HG03025 (cell line): Measurements from ENCODE around the gene TNNT3.
"Not testable (repeated sequence)": the region's sequence is repeated elsewhere in the genome, so short reads cannot be mapped to it uniquely, and the experiment has no call there.

Experiments
- ATAC-seq: cut with Tn5 transposase; IDR thresholded peaks from one replicate; pipeline ENCODE4 v1.9.1; 2021; ENCODE audit warnings: mild to moderate bottlenecking, moderate library complexity; ENCODE audit not compliant: unreplicated experiment, low FRiP score

TNNT3 gene

DNA sequence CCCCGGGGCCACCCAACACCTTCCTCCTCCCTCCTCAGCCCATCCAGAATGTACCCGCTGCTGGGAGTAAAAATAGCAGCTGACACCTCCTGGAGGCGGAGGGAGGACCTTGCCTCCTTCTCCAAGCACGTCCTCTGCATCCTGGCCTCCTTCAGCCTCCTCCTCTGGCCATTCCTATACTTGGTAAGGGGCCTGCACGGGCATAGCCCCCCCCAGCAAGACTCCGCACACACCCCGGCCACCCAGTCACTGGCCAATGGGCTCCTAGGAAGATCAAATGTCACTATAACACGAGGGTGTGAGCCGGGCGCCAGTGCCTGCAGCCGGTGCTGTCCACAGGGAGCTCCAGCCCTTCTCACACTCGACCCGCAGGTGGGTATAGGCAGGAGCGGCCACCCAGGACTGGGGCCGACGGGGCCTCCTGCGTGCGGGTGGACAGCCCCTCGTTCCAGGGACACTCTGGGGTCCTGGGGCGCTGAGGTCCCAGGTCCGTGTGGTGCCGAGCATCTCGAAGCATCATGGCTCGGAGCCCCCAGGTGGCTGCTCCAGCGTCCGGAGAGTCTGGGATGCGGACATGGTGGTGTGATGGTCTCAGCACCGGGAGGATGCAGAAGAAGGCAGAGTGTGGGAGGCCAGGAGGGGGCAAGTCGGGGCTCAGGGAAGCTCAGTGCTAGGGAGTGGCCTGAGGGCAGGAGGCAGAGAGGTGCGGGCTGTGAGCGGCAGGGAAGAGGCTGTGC lies at the start of gene TNNT3:
Gene TNNT3 (plus strand): TSS at position 313 of the 737 bp plus-strand sequence. CDS start 3,172 bp downstream, outside the sequence.
- ATAC-seq, result no peak

DNA sequence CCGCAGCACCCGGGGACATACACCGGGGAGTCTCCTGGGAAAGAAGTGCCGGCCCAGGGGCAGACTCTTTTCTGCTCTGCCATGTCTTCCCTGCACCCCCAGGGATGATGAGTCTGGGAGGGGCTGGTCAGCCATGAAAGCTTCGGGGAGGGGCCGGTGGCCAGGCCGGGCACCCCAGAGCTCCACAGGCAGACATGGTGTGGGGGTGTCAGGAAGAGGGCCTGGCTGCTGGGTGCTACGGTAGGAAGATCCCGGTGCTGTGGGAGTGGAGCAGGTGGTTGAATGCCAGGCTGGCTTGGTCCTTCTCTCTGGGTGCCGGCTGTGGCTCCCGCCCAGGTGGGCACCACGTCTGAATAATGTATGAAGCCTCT lies 49.2 kb upstream of the TNNT3 start:
- ATAC-seq, result no peak

DNA sequence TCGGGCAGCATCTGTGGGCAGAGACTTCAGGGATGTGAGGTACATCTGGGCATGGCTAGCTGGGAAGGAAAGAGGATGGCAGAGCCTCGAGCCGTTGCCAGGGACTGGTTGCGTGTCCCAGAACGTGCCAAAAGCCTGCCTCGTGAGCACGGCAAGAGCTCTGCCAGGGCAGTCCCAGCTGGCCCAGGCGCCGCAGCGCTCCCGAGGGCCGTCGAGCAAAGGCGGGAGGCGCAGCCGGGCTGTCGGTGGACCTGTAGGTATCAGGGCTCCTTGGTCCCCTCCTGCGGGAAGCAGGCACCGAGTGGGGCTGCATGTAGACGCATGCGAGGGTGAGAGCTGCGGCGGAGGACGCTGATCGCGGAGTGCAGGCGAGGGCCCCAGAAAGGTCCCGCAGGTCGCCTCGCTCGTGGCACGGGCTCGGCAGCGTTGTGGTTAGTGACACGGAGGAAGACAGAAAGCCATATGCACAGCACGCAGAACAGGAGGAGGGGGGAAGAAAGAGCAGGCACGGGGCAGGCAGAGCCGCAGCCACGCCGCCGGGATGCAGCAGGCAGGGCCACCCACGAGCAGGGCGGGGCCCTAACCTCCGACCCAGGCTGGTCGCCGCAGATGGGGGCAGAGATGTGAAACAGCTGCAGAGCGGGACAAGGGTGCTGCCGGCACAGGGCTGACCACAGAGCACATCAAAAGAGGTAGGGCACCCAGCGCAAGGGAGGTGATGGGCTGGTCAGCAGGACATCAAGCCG lies 48.6 kb upstream of the TNNT3 start:
- no peak for ATAC-seq

DNA sequence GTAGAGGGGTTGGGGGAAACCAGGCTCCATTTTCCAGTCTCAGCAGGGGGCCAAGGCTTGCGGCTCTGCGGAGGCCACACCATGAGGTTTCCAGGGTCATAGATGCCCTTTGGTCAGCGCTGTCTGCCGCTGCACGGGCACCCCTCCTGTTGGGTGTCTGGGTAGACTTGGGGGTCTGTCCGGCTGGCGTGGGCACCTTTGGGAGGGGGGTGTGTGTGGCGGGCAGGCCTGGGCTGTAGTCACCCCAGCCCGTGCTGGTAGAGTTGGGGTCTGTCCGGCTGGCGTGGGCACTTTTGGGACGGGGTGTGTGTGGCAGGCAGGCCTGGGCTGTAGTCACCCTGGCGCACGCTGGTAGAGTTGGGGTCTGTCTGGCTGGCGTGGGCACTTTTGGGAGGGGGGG lies 48.0 kb upstream of the TNNT3 start:
- no peak for ATAC-seq

DNA sequence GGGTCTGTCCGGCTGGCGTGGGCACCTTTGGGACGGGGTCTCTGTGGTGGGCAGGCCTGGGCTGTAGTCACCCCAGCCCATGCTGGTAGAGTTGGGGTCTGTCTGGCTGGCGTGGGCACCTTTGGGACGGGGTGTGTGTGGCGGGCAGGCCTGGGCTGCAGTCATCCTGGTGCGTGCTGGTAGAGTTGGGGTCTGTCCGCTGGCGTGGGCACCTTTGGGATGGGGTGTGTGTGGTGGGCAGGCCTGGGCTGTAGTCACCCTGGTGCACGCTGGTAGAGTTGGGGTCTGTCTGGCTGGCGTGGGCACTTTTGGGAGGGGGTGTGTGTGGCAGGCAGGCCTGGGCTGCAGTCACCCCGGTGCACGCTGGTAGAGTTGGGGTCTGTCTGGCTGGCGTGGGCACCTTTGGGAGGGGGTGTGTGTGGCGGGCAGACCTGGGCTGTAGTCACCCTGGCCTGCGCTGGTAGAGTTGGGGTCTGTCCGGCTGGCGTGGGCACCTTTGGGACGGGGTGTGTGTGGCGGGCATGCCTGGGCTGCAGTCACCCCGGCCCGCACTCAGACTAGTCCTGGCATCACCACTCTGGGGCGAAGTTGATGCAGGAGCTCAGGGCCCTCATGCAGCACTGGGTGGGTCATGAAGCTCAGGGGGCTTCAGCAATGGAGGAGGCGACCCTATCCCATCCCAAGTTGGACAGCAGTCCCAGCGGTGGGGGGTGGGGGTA lies 47.1 kb upstream of the TNNT3 start:
- no peak for ATAC-seq

DNA sequence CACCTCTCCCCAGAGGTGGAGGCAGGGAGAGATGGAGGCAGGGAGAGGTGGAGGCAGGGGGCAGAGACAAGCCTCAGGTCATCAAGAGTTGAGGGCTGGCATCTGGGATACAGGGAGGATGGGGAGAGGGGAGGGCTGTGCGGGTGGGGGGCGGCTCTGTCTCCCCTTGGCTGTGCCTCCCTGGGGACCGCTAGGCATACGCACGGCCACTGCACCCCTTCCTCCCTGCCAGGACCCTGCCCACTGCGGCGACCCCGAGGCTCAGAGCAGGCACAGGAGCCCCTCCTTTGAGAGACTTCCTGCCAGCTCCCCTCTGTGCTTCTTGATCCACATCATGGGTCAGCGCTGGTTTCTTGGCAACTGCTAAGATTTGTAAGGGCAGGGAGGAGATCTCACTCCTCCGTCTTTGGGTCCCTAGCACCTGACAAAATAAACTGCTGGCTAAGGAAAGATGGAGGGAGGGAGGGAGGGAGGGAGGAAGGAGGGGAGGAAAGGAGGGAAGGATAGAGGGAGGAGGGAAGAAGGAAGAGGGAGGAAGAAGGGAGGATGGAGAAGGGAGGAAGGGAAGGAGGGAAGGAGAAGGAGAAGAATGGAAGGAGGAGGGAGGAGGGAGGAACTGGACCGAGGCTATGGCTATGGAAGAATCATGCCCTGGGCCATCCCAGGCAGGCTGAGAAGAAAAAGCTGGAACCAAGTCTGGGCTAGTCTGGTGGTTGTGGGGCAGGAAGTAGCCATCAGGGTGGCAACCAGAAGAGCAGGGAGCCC lies 46.3 kb upstream of the TNNT3 start:
- ATAC-seq, result no peak

DNA sequence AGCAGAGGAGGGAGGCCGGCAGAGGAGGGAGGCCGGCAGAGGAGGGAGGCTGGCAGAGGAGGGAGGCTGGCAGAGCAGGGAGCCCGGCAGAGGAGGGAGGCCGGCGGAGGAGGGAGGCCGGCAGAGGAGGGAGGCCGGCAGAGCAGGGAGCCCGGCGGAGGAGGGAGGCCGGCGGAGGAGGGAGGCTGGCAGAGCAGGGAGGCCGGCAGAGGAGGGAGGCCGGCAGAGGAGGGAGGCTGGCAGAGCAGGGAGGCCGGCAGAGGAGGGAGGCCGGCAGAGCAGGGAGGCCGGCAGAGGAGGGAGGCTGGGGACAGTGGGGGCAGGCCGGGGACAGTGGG lies 45.7 kb upstream of the TNNT3 start:
- ATAC-seq, result not testable (repeated sequence)

DNA sequence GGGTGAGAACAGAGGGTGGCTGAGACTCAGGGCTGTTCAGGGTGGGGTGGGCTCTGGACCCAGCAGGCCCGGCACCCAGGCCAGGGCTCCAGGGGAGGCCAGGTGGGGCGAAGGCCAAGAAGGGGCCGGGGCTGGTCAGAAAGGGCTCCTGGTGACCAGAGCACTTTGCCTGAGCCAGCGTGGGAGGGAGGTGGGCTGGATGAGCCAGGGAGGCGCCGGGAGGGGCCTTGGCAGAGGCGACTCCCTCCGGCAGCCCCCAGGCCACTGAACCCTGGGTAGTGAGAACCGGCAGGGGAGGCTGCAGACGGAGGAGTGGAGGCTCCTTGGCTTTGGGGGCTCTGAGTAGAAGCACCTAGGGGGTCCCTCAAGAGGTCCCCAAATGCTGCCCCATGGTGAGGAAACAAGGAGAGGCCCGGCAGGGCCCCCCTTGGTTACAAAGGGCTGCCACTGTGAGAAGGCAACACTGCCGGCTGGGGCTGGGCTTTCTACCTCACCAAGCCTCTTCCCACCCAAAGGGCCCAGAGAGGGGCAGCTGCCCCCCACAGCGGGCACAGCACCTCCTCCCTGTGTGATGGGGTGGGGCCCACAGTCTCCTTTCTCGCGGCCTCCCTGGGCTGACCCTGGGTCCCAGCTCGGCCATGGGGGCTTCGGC lies 44.9 kb upstream of the TNNT3 start:
- ATAC-seq, result not testable (repeated sequence)

DNA sequence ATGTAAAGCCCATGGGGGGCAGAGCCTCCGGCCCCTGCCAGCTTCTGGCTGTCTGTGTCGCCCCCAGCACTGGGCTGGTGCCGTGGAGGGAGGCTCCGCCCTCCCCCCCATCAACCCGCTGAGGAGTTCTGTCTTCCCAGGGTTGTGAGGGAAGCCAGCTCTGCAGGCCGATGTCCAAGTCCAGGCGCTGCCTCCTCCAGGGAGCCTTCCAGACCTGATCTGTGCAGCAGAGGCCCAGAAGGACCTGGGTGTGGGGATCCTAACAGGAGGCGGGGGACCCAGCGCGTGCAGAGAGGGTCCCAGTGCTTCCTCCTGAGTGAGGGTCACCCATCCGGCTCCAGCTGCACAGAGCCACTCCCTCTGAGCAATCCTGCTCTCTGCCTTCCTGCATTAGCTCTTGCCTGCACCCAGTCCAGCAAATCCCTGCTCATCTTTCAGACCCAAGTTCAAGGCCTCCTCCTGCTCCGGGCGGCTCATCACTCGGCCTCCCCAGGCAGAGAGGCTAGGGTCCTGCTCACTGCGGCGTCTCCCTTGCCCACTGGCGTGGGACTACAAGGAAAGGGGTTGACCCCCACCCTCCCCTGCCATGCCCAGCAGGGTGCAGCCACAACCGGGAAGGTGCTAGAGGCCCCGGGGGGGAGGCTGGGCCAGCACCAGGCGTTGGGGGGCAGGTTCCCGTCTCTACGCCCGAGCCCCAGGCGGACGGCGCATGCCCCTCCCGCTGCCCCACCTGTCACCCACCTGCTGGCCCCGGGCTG lies 44.2 kb upstream of the TNNT3 start:
- ATAC-seq, result no peak

DNA sequence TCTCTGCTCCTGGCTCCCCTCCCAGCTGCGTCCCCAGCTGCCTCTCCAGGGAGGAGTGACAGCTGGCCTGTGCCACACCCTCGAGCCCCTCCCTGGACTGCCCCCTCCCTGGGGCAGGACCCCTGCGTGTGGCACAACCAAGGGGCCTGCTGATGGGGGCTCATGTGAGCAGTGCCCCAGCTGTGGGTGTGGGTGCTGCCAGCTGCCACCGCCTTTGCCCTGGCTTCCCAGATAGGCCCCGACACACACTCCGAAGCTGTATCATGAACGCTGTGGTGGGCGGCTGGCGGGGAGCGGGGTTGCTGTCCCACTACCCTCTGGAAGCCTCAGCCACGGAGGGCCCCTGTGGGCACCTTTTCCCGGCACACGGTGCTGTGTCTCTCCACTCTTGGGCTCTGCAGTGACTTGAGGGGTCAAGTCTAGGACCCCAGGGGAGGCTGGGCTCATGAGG lies 43.6 kb upstream of the TNNT3 start:
- not testable (repeated sequence) for ATAC-seq

DNA sequence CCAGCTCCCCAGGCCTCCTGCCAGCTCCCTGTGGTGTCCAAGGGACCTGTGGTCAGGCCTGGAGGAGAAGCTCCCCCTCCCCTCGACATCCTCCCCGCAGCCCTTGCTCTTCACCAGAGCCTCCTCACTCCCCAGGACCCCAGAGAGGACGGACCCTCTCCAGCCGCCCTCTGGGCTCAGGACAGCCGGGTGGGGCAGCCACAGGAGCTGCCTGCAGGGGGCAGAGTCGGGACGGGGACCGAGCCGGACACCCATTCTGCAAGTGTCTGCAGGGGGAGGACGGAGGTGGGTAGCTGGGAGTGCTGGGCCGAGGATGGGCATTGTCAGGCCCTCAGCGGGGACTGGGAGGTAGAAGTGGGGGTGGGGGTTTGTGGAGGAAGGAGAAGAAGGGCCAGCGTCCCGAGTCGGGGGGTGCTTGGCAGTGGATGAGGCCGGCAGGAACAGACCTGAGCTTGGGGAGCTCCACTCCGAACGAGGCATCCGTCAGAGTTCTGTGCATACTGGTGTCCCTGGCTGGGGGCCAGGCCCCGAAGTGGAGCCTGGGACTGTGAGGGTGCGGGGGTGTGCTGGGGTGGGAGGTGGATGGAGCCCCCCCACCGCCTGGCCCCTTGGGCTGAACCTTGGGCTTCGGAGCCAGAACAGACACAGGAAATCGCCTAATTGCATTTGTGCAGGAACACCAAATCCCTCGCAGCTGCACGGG lies 43.0 kb upstream of the TNNT3 start:
- no peak for ATAC-seq

DNA sequence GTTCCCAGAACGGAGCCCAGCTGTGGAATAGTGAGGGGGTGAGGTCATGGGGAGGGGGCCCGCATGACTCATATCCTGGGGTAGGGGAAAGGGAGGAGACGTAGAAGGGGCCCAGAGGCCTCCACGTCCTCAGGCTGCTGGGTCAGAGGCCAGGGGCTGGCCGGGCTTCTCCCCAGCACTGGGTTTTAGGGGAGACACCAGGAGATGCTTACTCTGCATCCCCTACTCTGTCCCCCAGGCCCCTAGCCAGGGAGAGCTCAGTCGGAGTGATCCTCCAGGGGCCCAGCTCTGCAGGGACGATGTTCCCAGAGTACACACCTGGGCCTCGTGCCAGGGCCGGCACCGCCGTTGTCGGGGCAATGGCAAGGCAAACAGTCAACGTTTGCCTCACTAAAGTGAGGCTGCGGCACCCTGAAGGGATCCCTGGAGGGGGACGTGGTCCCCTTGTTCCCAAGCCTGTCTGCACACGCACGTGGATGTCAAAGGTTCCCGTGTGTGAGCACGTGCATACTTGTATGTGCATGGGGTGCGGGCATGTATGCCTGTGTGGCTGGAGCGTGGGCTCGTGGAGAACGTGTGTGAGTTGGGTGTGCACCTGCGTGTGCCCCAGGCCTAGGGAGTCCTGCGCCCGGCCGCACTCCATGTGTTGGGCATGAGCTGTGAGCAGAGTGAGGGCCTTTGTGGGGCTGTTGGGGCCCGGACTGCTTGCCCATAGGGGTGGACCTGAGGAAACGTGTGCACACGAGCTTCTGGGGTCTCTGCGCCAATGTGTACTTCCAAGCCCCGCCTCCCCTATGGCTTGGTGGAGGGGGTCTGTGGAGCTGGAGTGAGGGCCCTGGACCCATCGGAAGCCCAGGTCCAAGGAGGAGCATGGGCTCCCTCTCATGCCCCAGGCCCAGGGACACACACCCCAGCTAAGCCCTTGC lies 42.0 kb upstream of the TNNT3 start:
- ATAC-seq, result no peak

DNA sequence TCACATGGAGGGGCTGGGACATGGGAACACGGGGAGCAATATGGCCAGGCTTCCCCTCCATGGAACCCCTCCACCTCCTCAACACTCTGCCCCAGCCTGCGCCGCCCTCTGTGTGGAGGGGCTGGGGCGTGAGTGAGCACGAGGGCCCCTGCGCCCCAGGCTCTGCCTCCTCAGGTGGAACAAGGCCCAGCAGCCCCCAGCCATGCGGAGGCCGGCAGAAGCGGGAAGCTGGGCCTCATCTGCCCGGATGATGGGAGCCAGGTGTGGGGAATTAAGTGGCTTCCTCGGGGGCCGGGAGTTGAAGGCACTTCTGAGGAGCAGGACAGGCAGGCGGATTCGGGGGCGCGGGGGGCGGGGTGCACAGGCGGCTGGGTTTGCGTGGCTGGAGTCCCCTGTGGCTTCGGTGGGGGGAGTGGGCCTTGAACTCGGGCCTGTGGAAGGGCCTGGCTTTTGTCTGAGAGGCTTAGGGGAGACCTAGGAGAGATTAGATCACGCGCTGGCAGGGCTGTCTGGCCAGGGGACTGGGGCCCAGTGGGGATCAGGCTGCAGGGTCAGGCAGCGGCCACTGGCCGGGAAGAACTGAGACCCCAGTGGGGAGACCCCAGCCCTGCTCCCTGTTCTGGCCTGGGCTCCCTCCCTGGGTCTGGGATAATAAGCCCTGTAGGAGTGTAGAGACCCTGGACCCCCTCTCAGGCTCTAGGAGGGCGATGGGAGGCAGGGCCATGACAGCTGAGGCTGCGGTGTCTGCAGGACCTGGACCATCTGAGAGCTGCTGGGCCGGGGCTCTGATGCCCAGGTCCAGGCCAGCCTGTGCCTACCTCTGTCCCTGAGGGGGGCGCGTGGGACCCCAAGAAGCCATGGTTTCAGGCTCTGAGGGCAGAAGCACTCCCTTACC lies 41.1 kb upstream of the TNNT3 start:
- ATAC-seq, result no peak

DNA sequence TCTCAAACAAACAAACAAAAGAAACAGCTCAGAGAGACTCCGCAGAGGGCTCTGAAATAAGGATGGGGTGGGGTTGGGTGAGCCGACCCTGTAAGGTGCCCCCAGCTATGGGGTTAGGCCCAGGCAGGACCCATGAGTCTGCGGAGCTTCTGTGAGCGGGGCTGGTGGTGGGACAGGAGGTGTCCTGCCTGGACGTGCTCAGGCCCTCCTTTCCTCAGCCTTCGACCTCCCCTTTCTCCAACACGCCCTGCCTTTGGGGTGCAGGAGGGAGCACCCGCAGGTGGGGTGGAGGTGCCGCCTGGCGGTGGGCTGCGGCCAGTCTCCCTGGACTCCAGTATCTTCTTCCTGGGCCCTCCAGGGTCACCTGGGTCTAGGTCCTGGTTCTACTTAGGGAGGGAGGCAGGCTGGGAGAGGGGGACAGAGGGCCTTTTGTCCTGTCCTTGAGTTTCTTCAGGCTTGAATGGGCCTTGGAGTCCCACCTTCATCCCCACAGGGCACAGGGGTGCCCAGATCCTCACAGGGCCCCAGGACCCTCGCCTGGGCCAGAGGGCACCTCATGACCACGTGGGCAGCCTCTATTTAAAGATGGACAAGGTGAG lies 40.1 kb upstream of the TNNT3 start:
- no peak for ATAC-seq

DNA sequence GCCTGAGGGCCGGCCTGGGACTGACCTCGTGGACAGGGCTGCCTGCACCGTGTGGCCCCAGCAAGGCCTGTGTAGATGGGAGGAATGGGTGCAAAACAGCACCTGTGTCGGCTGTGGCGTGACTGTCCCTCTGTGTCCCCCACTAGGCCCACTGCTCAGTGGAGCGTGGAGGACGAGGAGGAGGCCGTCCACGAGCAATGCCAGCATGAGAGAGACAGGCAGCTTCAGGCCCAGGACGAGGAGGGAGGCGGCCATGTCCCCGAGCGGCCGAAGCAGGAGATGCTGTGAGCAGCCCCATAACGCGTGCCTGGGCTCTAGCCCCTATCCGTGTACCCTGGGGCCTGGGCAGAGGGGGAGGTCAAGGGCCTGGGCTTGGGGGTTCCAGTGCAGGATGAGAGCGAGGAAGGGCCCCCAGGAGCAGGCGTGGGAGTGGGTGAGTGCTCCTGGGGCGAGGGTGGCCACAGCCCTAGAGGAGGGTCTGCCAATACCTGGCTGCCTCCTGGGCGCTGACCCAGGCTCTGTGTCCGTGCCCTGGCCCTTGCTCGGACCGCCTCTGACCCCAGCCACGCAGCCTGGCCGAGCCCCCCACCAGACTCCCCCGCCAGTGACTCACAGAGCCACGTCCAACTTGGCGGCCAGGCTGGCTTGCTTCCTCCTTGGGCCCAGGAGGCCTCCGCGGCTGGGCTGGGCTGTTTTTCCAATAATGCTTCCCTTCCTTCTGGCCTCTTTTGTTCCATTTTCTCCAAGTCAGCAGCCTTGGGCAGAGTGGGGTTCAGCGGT lies 39.4 kb upstream of the TNNT3 start:
- no peak for ATAC-seq
